Osteocyte (in vitro differentiated cells): ENCODE data around the gene PHACTR3. TPM values are rescaled to one million over a fixed set of nuclear protein-coding genes. Genes with fewer than 3 reads are reported as not detected.

Source experiments
- DNase-seq: peaks from one replicate; pipeline ENCODE4 v3.0.0; 2021; ENCODE audit warnings: mixed read lengths; ENCODE audit not compliant: unreplicated experiment; ENCODE audit errors: extremely low spot score
- H3K27ac Mint-ChIP-seq: one replicate; pipeline ENCODE4 v1.8.0; 2021; ENCODE audit warnings: mild to moderate bottlenecking, mixed read lengths; ENCODE audit not compliant: unreplicated experiment
- H3K27me3 Mint-ChIP-seq: one replicate; pipeline ENCODE4 v1.8.0; 2021; ENCODE audit warnings: mixed read lengths; ENCODE audit not compliant: unreplicated experiment
- H3K36me3 Mint-ChIP-seq: one replicate; pipeline ENCODE4 v1.8.0; 2021; ENCODE audit warnings: mixed read lengths; ENCODE audit not compliant: unreplicated experiment
- H3K4me1 Mint-ChIP-seq: one replicate; pipeline ENCODE4 v1.8.0; 2021; ENCODE audit warnings: mixed read lengths; ENCODE audit not compliant: unreplicated experiment
- H3K4me3 Mint-ChIP-seq: one replicate; pipeline ENCODE4 v1.8.0; 2021; ENCODE audit warnings: mild to moderate bottlenecking, moderate library complexity, mixed read lengths; ENCODE audit not compliant: unreplicated experiment
- H3K9me3 Mint-ChIP-seq: one replicate; pipeline ENCODE4 v1.8.0; 2021; ENCODE audit warnings: mixed read lengths; ENCODE audit not compliant: unreplicated experiment
- total RNA-seq: library from RNA; stranded (reverse); gene quantifications from 2 replicates; pipeline ENCODE4 v1.2.1, GENCODE V29; 2021
- TF ChIP-seq, protein P1 (sequence below): fragments of 200-600 bp; sonication (generic); IDR thresholded peaks from 2 replicates; pipeline ENCODE4 v1.5.0; 2021; ENCODE audit warnings: antibody characterized with exemption, mild to moderate bottlenecking, moderate library complexity

The PHACTR3 gene
- total RNA-seq, 1 donor from 2014 or later = not detected

GRCh38 chr20:59790346-59790745 is 186.0 kb downstream of the PHACTR3 start:
- Mint-ChIP-seq H3K36me3 (no peaks in the 10 kb centered on the region), H3K4me1 (no peaks in the 10 kb centered on the region), H3K27me3 (peaks cover 16% of the 10 kb centered on the region), H3K27ac (no peak overlapping the region), H3K9me3 (peaks cover 7% of the 10 kb centered on the region), H3K4me3 (no peak overlapping the region)
- peak; percentile 5 for DNase-seq
- TF ChIP-seq, protein P1, sequence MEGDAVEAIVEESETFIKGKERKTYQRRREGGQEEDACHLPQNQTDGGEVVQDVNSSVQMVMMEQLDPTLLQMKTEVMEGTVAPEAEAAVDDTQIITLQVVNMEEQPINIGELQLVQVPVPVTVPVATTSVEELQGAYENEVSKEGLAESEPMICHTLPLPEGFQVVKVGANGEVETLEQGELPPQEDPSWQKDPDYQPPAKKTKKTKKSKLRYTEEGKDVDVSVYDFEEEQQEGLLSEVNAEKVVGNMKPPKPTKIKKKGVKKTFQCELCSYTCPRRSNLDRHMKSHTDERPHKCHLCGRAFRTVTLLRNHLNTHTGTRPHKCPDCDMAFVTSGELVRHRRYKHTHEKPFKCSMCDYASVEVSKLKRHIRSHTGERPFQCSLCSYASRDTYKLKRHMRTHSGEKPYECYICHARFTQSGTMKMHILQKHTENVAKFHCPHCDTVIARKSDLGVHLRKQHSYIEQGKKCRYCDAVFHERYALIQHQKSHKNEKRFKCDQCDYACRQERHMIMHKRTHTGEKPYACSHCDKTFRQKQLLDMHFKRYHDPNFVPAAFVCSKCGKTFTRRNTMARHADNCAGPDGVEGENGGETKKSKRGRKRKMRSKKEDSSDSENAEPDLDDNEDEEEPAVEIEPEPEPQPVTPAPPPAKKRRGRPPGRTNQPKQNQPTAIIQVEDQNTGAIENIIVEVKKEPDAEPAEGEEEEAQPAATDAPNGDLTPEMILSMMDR = no peak

- Mint-ChIP-seq H3K27ac (no peak overlapping the region), H3K4me1 (no peaks in the 10 kb centered on the region), H3K9me3 (peaks cover 15% of the 10 kb centered on the region), H3K4me3 (no peak overlapping the region), H3K36me3 (no peaks in the 10 kb centered on the region), H3K27me3 (peaks cover 16% of the 10 kb centered on the region)
- TF ChIP-seq, protein P1 = no peak
- no peak for DNase-seq
Observed at GRCh38 chr20:59792300-59792699, 188.0 kb downstream of the PHACTR3 start.

DNA sequence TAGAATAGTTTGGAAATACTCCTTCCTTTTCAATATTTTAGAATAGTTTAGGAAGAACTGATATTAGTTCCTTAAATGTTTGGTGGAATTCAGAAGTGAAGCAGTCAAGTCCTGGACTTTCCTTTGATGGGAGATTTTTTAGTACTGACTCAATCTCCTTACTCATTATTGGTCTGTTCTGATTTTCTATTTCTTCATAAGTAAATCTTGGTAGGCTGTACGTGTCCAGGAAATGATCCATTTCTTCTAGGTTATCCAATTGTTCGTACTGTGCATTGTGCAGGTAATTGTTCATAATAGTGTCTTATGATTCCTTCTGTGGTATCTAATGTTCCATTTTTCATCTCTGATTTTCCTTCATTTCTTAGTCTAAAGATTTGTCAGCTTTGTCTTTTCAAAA is 190.2 kb downstream of the PHACTR3 start:
- TF ChIP-seq, protein P1 = no peak
- Mint-ChIP-seq H3K9me3 (peaks cover 19% of the 10 kb centered on the region), H3K27me3 (peaks cover 5% of the 10 kb centered on the region), H3K36me3 (no peaks in the 10 kb centered on the region), H3K27ac (no peak overlapping the region), H3K4me1 (no peaks in the 10 kb centered on the region), H3K4me3 (no peak overlapping the region)
- DNase-seq = no peak

GRCh38 chr20:59800309-59800708 is 196.0 kb downstream of the PHACTR3 start:
- H3K36me3 Mint-ChIP-seq = no peaks in the 10 kb centered on the region
- no peaks in the 10 kb centered on the region for H3K27me3 Mint-ChIP-seq
- peaks cover 35% of the 10 kb centered on the region for H3K9me3 Mint-ChIP-seq
- no peak overlapping the region for H3K27ac Mint-ChIP-seq
- no peak for DNase-seq
- H3K4me1 Mint-ChIP-seq = no peaks in the 10 kb centered on the region
- TF ChIP-seq, protein P1 = no peak
- H3K4me3 Mint-ChIP-seq = no peak overlapping the region

GRCh38 chr20:59802018-59802417 is 197.7 kb downstream of the PHACTR3 start:
- no peak overlapping the region for H3K27ac Mint-ChIP-seq
- peaks cover 30% of the 10 kb centered on the region for H3K9me3 Mint-ChIP-seq
- no peak for DNase-seq
- TF ChIP-seq, protein P1 = no peak
- no peaks in the 10 kb centered on the region for H3K4me1 Mint-ChIP-seq
- no peaks in the 10 kb centered on the region for H3K36me3 Mint-ChIP-seq
- no peak overlapping the region for H3K4me3 Mint-ChIP-seq
- H3K27me3 Mint-ChIP-seq = no peaks in the 10 kb centered on the region
